H54 (cell line): ENCODE data around the gene ALDH1B1.
A peak's percentile ranks its signal among the peaks of the same experiment; 100 is the strongest.

Source experiments
- DNase-seq: peaks from one replicate; pipeline ENCODE4 v3.0.0; 2011; ENCODE audit warnings: low spot score, mixed read lengths; ENCODE audit not compliant: insufficient read length
- FAIRE-seq: peaks from 3 replicates; lab custom pipeline; 2011; peaks lifted over from hg19 to GRCh38; lab: Jason Lieb, UNC
- POLR2A ChIP-seq: IDR thresholded peaks from 2 replicates; pipeline ENCODE4 v1.6.1; 2011; ENCODE audit warnings: low read depth, mild to moderate bottlenecking, low read length

Gene ALDH1B1

DNA sequence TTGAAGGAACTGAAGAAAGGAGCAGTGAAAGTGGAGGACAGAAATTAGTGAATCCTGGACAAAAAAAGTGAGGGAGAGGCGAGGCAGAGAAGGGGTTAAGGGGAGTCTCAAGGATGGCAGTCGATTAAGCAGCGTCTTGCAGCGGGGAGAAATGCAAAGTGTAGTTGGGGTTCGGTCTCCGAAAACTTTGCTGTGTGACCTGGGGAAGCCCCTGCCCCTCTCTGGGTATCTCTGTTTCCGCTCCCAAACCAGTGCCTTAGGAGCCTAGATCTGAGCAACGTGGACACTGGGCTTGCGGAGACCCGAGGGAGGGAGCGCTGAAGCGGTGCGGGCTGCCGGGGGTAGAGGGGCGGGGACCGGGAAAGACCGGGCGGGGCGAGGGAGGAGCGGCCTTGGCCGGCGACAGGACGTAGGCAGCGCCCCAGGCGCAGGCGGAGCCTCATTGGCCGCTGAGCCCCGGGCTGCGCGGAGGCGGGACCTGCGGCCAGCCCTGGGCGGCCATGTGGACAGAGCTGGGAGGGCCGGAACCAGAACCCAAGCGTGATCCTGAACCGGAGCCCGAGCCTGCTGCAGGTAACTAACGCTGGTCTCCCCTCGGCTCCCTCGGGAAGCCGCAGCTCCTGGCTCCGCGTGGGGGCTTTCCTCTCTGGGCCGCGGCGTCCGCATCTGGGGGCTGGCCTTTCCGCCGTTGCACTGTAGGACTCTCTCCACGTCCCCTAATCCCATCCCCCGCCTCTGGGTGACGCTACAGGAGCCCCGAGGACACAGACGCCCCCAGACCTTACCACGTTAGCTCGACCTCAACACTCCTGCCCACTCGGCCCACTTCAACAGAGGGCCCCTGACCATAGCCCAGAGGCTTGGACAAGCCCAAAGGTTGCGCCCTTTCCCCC, at the start of gene ALDH1B1:
ALDH1B1 (plus strand) TSS at position 468 of the 893 bp plus-strand sequence. CDS start 3,047 bp downstream, outside the sequence.
- TF ChIP-seq POLR2A: peak; percentile 47; the same call in 1 of the 2 replicates
- DNase-seq (peak; percentile 90), FAIRE-seq (peak; percentile 53)

DNA sequence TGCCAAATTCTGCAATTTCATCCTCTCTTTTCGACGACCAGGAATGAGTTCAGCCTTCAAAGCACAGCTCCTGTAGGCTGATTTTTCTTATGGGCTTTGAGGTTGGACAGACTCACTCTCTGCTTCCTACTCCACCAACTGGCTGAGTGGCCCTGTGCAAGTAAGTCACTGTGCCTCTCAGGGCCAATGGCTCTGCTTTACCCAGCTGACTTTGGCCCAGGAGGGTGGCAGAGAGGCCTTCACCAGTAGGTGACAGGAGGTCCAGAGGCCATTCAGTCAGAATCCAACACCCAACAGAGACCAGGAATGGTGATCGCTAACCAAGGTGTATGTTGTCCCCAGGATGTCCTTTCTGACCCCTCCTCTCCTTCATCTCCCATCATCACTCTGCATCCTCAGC, 49.5 kb upstream of the ALDH1B1 start:
- no peak for DNase-seq
- TF ChIP-seq POLR2A: no peak
- FAIRE-seq: no peak

DNA sequence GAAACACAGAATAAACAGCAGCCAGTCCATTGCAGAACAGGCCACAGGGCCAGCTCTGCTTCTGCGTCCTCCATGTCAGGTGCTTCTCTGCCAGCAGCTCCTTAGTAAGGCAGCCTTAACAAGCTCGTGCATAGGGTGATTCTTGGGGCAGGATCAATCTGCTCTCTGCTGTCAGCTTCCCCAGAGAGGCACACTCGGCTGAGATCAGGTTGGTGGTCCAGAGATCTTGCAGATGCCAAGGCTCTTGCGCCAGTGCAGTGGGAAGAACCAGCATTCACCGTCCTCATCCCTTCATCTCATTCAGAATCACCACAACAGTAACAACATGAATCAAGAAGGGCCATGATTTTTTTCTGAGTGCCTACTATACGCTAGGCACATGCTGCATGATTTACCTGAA, 49.0 kb upstream of the ALDH1B1 start:
- no peak for TF ChIP-seq POLR2A
- FAIRE-seq (no peak), DNase-seq (no peak)

DNA sequence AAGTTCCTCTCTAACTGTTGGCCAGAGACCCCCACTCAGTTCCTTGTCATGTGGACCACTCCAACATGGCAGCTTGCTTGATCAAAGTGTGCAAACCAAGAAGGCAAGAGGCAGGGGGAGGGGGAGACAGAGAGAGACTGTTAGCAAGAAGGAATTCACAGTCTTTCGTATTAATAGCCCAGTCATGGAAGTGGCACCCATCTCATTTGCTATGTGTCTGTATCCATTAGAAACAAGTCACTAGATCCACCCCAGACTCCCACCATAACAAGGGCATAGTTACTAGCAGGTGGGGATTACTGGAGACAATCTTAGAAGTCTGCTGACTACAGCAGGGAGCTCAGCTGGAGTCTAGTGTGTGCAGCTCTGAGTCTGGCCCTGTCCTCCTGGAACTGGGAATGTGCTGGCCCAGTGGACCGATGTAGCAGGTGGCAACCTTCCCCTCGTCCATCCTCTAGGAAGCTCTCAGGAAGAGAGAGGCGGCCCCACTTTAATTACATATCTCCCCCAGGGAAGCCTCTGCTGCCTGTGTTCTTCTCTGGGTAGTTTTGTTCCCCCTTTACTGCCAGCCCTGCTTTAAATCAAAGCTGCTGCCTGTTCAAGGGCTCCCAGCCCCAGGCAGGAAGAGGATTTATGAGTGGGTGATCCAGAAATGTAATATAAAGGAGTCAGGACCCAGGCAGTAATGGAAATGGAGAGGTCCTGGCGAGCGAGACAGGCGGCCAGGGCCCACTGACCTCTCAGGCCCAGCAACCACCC, 47.8 kb upstream of the ALDH1B1 start:
- DNase-seq: no peak
- no peak for TF ChIP-seq POLR2A
- FAIRE-seq: no peak

DNA sequence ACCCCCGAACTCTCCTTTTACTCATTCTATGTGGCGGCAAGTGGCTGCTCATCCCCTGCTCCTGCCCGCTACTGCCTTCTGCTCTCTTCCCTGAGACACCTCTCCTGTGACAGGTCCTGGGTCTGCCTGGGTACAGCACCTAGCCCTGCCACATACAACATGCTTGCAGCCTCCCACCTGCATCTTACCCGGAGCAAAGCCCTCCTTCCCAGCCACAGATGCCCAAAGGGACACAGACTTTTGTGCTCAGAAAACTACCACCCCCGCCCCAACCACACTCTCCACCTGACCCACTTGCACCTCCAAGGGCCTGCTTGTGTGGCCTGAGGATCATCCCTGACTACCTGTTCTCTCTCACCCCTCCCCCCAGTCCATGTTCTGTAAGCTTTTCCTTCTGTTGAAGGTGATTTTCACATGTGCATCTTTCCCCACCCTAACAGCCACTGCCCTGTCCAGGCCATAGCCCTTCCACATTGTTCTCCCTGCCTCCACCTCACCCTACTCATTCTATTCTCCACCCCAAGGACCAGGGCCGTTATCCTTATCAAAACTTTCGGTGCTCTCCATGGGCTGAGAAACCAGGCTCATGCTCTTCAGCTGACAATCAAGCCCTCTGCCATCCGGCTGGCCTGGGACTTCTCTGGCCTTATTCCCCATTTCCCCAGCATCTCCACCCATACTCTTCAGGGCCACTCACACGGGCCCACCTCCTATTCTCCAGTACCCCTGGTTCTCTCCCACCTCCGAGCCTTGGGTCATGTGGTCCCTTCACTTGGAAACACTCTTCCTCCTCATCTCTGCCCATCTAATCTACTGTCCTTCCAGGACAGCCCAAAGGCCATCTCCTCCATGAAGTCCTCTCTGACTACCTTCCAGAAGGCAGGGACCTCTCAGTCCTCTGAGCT, 46.4 kb upstream of the ALDH1B1 start:
- FAIRE-seq (no peak), DNase-seq (no peak)
- TF ChIP-seq POLR2A: no peak

DNA sequence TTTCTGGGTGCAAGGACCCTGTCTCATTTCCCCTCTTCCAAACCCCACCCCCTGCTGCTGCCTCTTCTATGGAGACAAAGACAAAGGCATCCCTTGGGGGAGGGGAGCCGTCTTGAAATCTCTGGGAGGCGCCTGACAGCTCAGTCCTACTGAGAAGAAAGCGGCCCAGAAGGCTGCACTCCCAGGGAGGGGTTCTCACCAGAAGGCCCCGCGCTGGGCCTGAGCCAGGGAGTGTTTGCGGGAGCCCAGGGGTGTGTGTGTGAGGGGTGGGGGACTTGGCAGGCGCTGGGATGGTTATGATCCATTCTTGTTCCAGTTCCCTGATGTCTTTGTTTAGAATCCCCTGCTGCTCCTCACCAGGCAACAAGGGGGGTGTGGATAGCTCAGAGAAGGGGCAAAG, 45.7 kb upstream of the ALDH1B1 start:
- no peak for TF ChIP-seq POLR2A
- DNase-seq: no peak
- FAIRE-seq: no peak

DNA sequence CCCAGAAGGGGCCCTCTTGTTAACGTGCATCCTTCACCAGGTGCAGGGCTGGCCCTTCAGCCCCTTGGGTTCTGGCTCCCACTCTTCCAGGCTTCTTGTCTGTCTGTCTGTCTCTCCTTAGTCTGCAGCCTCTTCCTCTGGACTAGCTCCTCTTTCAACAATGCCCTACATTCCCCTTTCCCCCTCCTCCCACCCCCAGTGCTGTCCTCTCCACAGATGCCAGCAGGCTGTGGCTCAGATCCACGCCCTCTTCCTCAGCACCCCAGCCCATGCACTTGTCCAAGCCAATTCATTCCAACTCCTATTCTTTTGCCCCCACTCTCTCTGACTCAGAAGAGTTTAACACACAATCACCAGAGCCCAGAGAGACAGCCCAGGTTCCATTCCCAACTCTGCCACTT, 45.2 kb upstream of the ALDH1B1 start:
- DNase-seq: no peak
- no peak for TF ChIP-seq POLR2A
- FAIRE-seq: no peak

DNA sequence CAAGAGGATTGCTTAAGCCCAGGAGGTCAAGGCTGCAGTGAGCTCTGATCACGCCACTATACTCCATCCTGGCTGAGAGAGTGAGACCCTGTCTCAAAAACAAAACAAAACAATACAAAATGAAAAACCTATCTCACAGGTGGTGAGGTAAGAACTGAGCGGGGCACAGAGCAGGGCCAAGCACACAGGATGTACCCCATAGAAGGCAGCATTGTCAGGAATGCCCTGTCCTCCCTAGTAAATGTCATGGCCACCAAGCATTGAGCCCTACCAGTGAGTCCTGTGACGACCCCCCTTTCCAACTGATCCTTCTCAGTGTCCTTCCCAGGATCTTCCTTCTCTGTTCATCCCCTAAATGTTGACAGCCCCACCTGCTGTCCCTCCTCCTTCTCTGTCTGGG, 44.6 kb upstream of the ALDH1B1 start:
- FAIRE-seq (no peak), DNase-seq (no peak)
- TF ChIP-seq POLR2A: no peak

DNA sequence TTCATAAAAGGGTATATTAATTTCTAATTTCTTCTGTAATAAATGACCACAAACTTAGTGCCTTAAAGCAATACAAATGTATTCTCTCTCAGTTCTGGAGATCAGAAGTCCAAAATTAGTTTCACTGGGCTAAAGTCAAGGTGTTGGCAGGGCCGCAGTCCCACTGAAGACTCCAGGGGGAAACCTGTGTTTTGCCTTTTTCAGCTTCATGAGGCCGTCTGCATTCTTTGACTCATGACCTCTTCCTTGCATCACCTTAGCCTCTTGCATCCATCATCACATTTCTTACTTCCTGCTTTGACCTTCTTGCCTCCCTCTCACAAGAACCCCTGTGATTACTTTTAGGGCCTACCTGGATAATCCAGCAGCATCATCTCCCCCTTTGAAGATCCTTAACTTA, 42.0 kb upstream of the ALDH1B1 start:
- TF ChIP-seq POLR2A: no peak
- DNase-seq (no peak), FAIRE-seq (no peak)

DNA sequence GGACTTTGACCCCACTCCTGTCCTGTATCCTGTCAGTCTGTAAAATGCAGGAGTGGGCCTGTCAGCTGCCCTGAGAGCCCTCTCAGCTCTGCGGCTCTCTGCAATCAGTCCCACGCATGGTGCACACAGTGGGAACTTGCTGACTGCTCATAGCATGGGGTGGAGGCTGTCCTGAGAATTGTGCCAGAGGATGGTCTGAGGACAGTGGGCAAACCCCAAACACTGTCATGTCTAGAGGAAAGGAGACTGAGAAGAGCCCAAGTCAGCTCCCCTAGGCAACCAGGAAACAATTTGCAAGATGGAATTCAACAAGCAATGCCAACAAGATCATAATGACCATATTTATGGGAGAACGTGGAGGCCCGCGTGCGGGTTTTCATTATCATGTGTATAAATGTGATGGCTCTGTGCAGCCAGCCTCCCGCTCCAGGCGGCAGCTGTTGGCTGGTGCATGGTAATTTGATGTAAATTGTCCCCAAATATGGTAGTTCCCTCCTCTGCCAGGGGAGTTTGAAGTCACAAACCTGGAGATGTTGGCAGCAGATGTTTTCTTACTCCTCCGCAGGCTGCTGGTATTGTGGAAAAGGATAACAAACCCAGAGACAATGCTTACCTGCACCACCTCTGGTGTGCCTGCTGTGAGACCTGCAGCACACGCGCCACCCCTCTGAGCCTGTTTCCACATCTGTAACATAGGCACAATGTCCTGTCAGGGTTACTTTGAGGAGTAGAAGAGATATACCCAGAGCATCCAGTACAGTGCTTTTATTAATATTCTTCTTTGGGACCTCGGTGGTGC, 39.8 kb upstream of the ALDH1B1 start:
- FAIRE-seq (no peak), DNase-seq (no peak)
- TF ChIP-seq POLR2A: no peak

DNA sequence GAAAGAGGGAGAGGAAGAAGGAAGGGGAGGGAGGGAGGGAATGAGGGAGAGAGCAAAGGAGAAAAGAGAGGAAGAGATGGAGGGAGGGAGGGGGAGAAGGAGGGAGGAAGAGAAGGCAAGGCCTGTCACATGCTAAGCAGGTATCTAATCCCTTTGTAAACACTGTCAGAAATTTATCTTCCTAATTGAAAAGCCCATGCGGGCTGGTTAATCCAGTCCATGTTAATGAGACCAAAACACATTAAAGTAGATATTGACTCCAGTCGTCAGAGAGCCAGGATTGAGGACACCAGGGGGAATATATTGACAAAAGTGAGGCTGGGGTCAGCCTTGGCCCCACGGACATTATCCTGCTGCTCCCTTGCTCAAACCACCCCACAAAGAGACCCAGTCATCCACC, 37.4 kb upstream of the ALDH1B1 start:
- TF ChIP-seq POLR2A: no peak
- no peak for FAIRE-seq
- no peak for DNase-seq

DNA sequence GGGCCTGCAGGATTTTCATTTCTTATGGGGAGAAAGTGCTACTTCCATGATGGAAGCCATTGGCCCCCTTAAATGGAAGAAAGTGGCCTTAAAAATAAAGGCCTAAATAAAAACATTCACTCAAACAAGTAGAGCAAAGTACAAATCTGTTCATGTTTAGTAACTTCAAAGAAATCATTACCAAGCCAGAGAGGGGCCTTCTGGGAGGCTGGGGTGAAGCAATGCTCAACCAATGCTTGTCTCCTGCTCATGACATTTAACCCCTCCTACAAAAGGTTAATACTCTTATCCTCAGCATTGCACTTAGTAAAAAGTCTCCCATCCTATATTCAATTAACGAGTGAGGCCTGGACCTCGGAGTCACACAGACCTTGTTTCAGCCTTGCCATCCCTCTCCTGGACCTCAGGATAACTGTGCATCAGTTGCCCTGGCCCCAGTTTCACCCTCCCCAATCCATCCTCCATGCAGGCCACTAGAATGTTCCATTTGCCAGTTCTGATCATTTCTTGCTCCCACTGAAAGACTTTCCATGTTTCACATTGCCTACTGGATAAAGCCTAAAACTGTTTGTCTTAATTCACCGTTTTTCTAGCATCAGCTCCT, 36.9 kb upstream of the ALDH1B1 start:
- no peak for FAIRE-seq
- no peak for DNase-seq
- no peak for TF ChIP-seq POLR2A

DNA sequence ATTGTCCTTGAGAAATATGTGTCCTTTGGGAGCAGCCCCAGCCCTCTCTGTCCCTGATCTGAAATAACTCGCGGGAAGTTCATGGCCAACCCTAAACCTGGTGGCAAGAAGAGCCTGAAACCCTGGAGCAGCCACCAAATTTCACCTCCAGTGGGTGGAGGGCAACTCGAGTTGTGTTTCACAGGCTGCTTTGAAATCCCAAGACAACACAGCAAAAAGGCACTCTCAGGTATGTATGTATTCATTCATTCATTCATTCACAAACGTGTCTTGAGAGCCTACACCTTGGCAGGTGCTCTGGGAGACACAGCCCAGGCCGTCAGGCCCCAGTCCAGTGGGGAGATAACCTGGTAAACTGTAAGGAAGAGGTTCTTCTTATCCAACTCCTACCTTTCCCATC, 35.7 kb upstream of the ALDH1B1 start:
- TF ChIP-seq POLR2A: no peak
- FAIRE-seq (no peak), DNase-seq (no peak)
